ENCODE results near the gene GRAP2. TPM values are rescaled to one million over a fixed set of nuclear protein-coding genes. Genes with fewer than 3 reads are reported as not detected.
A peak's percentile ranks its signal among the peaks of the same experiment; 100 is the strongest.
"Not testable (repeated sequence)": the region's sequence is repeated elsewhere in the genome, so short reads cannot be mapped to it uniquely, and the experiment has no call there.

GRAP2 gene
- 100 to 1,000 TPM; 108 to 111 TPM for total RNA-seq

GRCh38 chr22:39900306-39901227 lies at the start of gene GRAP2:
TSS of gene GRAP2 (plus strand) at chr22:39901084. CDS start at chr22:39947107, 46,023 bp downstream.
- peaks cover 38% of the 10 kb centered on the region for H3K36me3 Mint-ChIP-seq (ENCODE audit: low read depth)
- CTCF ChIA-PET = no interaction called here
- H3K4me1 Mint-ChIP-seq = peaks cover 17% of the 10 kb centered on the region
- H3K27ac Mint-ChIP-seq = peak within 1 kb of the TSS; percentile 85
- POLR2A ChIA-PET = interaction anchor here (1.0 to 5.7 kb wide), 11 partner anchors 8 to 381 kb away, joined by 3 to 40 read pairs (median 5); partner anchors contain the start of gene ATF4
- no peaks in the 10 kb centered on the region for H3K9me3 Mint-ChIP-seq
- no peaks in the 10 kb centered on the region for H3K27me3 Mint-ChIP-seq
- peak; percentile 86 for DNase-seq
- peak within 1 kb of the TSS; percentile 87 for H3K4me3 Mint-ChIP-seq

GRCh38 chr22:39851606-39852315 lies 49.1 kb upstream of the GRAP2 start:
- ChIA-PET CTCF (no interaction called here), POLR2A (no interaction called here)
- Mint-ChIP-seq H3K27me3 (peaks cover 7% of the 10 kb centered on the region), H3K4me1 (no peaks in the 10 kb centered on the region), H3K4me3 (no peak overlapping the region), H3K9me3 (no peaks in the 10 kb centered on the region), H3K36me3 (ENCODE audit: low read depth) (no peaks in the 10 kb centered on the region), H3K27ac (no peak overlapping the region)
- DNase-seq = no peak

DNA sequence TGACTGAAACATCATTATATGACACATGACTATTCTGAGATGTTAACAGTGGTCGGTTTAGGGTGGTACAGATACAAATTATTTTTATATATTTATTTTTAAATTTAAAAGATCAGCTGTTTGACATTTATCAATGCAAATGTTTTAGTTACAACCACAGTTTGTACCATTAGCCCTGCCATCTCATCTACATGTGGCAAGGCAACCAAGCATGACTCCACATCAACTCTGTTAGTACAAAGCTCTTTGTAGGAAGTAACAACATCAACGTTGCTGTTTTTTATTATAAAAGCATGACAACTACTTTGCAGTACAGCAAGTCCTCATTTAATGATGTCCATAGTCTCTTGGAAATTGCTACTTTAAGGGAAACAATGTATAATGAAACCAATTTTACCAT lies 48.1 kb upstream of the GRAP2 start:
- peaks cover 7% of the 10 kb centered on the region for H3K27me3 Mint-ChIP-seq
- ChIA-PET CTCF (no interaction called here), POLR2A (no interaction called here)
- H3K9me3 Mint-ChIP-seq = no peaks in the 10 kb centered on the region
- no peak overlapping the region for H3K27ac Mint-ChIP-seq
- H3K4me1 Mint-ChIP-seq = no peaks in the 10 kb centered on the region
- DNase-seq = no peak
- H3K36me3 Mint-ChIP-seq (ENCODE audit: low read depth) = no peaks in the 10 kb centered on the region
- H3K4me3 Mint-ChIP-seq = no peak overlapping the region

GRCh38 chr22:39856588-39856987 lies 44.3 kb upstream of the GRAP2 start:
- peaks cover 12% of the 10 kb centered on the region for H3K4me1 Mint-ChIP-seq
- no peak overlapping the region for H3K4me3 Mint-ChIP-seq
- no peaks in the 10 kb centered on the region for H3K36me3 Mint-ChIP-seq (ENCODE audit: low read depth)
- peaks cover 10% of the 10 kb centered on the region for H3K27me3 Mint-ChIP-seq
- no peak for DNase-seq
- no peak overlapping the region for H3K27ac Mint-ChIP-seq
- ChIA-PET CTCF (interaction anchor here (0.7 kb wide), 1 partner anchor 15 kb away, joined by 7 read pairs; no protein-coding TSS in a partner anchor), POLR2A (no interaction called here)
- H3K9me3 Mint-ChIP-seq = no peaks in the 10 kb centered on the region

DNA sequence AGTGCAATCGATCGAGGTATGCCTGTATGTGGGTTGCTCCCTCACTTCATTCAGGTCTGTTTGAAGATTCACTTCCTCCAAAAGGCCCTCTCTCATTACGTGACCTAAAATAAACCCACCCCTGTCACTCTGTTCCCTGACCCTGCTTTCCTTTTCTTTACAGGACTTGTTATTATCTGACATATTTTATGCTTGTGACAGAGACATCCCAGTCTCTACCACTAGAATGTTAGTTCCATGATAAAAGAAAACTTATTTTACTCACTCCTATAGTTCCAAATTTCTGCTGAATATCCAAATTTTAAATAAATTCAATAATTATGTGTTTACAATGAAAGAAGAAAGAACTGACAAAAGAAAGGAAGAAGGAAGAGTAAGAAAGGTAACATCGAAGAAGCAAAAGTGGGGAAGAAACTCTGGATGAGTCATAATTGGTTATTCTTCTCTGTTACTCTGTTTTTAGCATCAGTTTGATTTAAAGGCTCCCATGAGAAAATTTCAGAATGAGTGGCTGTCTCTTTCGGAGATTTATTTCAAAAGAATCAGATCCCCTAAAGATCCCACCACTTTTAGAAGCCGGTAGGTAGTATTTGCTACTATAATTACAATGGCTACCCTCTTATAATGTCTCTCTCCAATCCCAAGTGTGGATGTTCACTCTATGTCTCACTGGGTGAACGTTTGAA lies 40.8 kb upstream of the GRAP2 start:
- Mint-ChIP-seq H3K36me3 (ENCODE audit: low read depth) (no peaks in the 10 kb centered on the region), H3K27ac (peak overlapping the region; percentile 20), H3K27me3 (peaks cover 13% of the 10 kb centered on the region), H3K9me3 (no peaks in the 10 kb centered on the region), H3K4me1 (peaks cover 12% of the 10 kb centered on the region), H3K4me3 (no peak overlapping the region)
- DNase-seq = no peak
- ChIA-PET POLR2A (no interaction called here), CTCF (no interaction called here)

- CTCF ChIA-PET = no interaction called here
Observed at GRCh38 chr22:39868741-39869140, 32.1 kb upstream of the GRAP2 start.

GRCh38 chr22:39869797-39870196 lies 31.1 kb upstream of the GRAP2 start:
- H3K9me3 Mint-ChIP-seq; H3K36me3 Mint-ChIP-seq (ENCODE audit: low read depth); H3K4me3 Mint-ChIP-seq; H3K4me1 Mint-ChIP-seq; CTCF ChIA-PET; DNase-seq; POLR2A ChIA-PET; H3K27me3 Mint-ChIP-seq; H3K27ac Mint-ChIP-seq: not testable (repeated sequence)

More at GRCh38 chr22:39868741-39869140, 32.1 kb upstream of the GRAP2 start:
- Mint-ChIP-seq H3K27ac (no peak overlapping the region), H3K36me3 (ENCODE audit: low read depth) (no peaks in the 10 kb centered on the region), H3K4me1 (peaks cover 8% of the 10 kb centered on the region), H3K9me3 (peaks cover 7% of the 10 kb centered on the region), H3K27me3 (peaks cover 6% of the 10 kb centered on the region), H3K4me3 (no peak overlapping the region)
- POLR2A ChIA-PET = no interaction called here
- DNase-seq = no peak

DNA sequence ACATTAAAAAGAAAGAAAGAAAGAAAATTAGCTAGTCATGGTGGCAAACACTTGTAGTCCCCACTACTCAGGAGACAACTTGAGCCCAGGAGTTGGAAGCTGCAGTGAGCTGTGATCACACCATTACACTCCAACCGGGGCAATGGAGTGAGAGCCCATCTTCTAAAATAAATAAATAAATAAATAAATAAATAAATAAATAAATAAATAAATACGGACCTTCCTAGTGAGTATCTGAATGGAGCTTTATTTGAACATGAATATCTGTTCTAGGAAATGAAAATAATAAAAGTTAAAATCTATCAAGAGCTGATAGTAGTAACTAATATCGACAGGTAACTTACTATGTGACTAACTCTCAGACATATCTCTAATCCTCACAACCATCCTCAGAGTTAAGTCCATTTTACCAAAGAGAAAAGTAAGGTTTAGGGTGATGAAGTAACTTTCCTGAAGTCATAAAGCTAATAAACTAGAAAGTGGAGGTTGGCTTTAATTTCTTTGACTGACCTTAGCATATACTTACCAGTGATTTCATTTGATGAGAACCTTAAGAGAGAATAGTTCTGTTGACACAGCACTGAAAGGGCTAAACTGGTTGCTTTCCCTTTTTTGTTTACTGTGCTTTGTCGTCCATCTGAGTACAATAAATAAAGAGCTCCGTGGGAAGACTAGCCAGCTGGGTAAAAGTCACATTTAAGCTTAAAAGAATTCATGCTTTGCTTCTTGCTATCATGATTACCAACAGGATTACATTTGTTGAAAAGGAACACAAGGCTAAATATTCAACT lies 29.7 kb upstream of the GRAP2 start:
- Mint-ChIP-seq H3K27ac (no peak overlapping the region), H3K4me3 (no peak overlapping the region), H3K9me3 (peaks cover 7% of the 10 kb centered on the region), H3K27me3 (peaks cover 7% of the 10 kb centered on the region), H3K4me1 (peaks cover 8% of the 10 kb centered on the region), H3K36me3 (ENCODE audit: low read depth) (no peaks in the 10 kb centered on the region)
- CTCF ChIA-PET = interaction anchor here (0.5 to 0.9 kb wide), 2 partner anchors 15 to 334 kb away, joined by 4 to 7 read pairs; no protein-coding TSS in a partner anchor
- POLR2A ChIA-PET = no interaction called here
- no peak for DNase-seq

- ChIA-PET POLR2A (no interaction called here), CTCF (interaction anchor here (0.7 to 1.1 kb wide), 2 partner anchors 11 to 53 kb away, joined by 3 read pairs; no protein-coding TSS in a partner anchor)
- no peak for DNase-seq
- Mint-ChIP-seq H3K9me3 (peaks cover 7% of the 10 kb centered on the region), H3K36me3 (ENCODE audit: low read depth) (no peaks in the 10 kb centered on the region), H3K27ac (no peak overlapping the region), H3K4me3 (no peak overlapping the region), H3K4me1 (peaks cover 8% of the 10 kb centered on the region), H3K27me3 (peaks cover 7% of the 10 kb centered on the region)
Observed at GRCh38 chr22:39872548-39872947, 28.3 kb upstream of the GRAP2 start.

- POLR2A ChIA-PET = no interaction called here
- Mint-ChIP-seq H3K4me3 (no peak overlapping the region), H3K36me3 (ENCODE audit: low read depth) (no peaks in the 10 kb centered on the region), H3K27me3 (peaks cover 10% of the 10 kb centered on the region), H3K27ac (no peak overlapping the region), H3K9me3 (peaks cover 3% of the 10 kb centered on the region), H3K4me1 (peaks cover 2% of the 10 kb centered on the region)
- no peak for DNase-seq
- CTCF ChIA-PET = interaction anchor here (1.1 kb wide), 1 partner anchor 260 kb away, joined by 4 read pairs; no protein-coding TSS in a partner anchor
Observed at GRCh38 chr22:39873965-39874364, 26.9 kb upstream of the GRAP2 start.

DNA sequence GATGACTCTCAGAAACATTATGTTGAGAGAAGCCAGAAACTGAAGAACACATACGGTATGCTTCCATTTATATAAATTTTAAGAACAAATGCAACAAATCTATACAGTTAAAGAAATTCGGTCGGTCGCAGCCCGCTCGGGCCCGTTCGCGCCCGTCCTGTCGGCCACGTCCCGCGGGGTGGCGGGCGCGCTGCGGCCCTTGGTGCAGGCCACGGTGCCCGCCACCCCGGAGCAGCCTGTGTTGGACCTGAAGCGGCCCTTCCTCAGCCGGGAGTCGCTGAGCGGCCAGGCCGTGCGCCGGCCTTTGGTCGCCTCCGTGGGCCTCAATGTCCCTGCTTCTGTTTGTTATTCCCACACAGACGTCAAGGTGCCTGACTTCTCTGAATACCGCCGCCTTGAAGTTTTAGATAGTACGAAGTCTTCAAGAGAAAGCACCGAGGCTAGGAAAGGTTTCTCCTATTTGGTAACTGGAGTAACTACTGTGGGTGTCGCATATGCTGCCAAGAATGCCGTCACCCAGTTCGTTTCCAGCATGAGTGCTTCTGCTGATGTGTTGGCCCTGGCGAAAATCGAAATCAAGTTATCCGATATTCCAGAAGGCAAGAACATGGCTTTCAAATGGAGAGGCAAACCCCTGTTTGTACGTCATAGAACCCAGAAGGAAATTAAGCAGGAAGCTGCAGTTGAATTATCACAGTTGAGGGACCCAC lies 25.6 kb upstream of the GRAP2 start:
- H3K4me1 Mint-ChIP-seq; DNase-seq; H3K9me3 Mint-ChIP-seq; H3K27ac Mint-ChIP-seq; H3K36me3 Mint-ChIP-seq (ENCODE audit: low read depth); POLR2A ChIA-PET; H3K4me3 Mint-ChIP-seq; CTCF ChIA-PET: not testable (repeated sequence)
- peaks cover 11% of the 10 kb centered on the region for H3K27me3 Mint-ChIP-seq

Data from activated CD4-positive, alpha-beta memory T cell treated with anti-CD3 and anti-CD28 coated beads, Interleukin-2, amount 10 ng/mL, durations not matched to agents 7 days and 5 days (primary cell).